HFFc6 (cell line): ENCODE results near the gene C1QL4. TPM values are rescaled to one million over a fixed set of nuclear protein-coding genes. Genes with fewer than 3 reads are reported as not detected.
"Not testable (repeated sequence)": the region's sequence is repeated elsewhere in the genome, so short reads cannot be mapped to it uniquely, and the experiment has no call there.

Experiments
- DNase-seq: peaks from one replicate; pipeline ENCODE4 v3.0.0-alpha.2; 2018
- H3K27ac Mint-ChIP-seq: 2 replicates; pipeline ENCODE4 v1.8.0; 2020; ENCODE audit warnings: mild to moderate bottlenecking, mixed read lengths
- H3K27me3 Mint-ChIP-seq: 2 replicates; pipeline ENCODE4 v1.8.0; 2021; ENCODE audit warnings: mild to moderate bottlenecking, moderate library complexity, mixed read lengths; ENCODE audit not compliant: insufficient read depth
- H3K36me3 Mint-ChIP-seq: 2 replicates; pipeline ENCODE4 v1.8.0; 2021; ENCODE audit warnings: low read depth, mixed read lengths
- H3K4me1 Mint-ChIP-seq: 2 replicates; pipeline ENCODE4 v1.8.0; 2020; ENCODE audit warnings: low read depth, mixed read lengths
- H3K4me3 Mint-ChIP-seq: 2 replicates; pipeline ENCODE4 v1.8.0; 2020; ENCODE audit warnings: mild to moderate bottlenecking, moderate library complexity, mixed read lengths
- H3K9me3 Mint-ChIP-seq: 2 replicates; pipeline ENCODE4 v1.8.0; 2020; ENCODE audit warnings: mild to moderate bottlenecking, mixed read lengths
- CTCF ChIP-seq: fragments of 200-600 bp; sonication (generic); IDR thresholded peaks from 2 replicates; pipeline ENCODE4 v1.5.0; 2021; ENCODE audit warnings: antibody characterized with exemption, mild to moderate bottlenecking
- total RNA-seq, 6 experiments: library from RNA; stranded (reverse); fragmentation: NEBNext Ultra II Directional; extraction: Animal tissue kit (Norgen Biotek cat#: 25700); gene quantifications; 2 replicates in 1 of 6; 3 replicates in 5 of 6; pipeline ENCODE4 v1.2.3, GENCODE V29; 2021

Gene C1QL4
- total RNA-seq, 6 experiments from 2014 or later: 0.14 to 0.48 (median 0.28) TPM; not detected in 1

DNA sequence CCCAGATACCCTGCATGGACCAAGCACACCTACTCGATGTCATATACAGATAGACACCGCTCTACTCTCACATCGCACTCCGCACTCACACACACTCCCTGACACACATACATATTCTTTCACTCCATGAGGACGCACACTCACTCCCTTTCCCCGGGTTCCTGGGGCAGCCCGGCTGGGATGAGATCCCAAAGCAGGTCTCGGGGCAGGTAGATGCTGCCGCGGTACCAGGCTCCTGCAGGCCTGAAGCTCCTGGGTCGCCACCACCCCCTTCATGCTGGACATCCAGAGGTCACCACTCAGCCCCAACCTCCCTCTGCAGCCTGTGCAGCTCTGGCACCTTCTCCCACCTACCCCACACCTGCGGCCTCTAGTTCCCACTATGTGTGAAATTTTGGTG is 2.3 kb downstream of the C1QL4 start:
- Mint-ChIP-seq H3K4me1 (peaks cover 13% of the 10 kb centered on the region), H3K27ac (no peak overlapping the region), H3K9me3 (no peaks in the 10 kb centered on the region), H3K27me3 (peaks cover 21% of the 10 kb centered on the region), H3K4me3 (no peak overlapping the region), H3K36me3 (no peaks in the 10 kb centered on the region; the same call in 1 of the 2 replicates)
- TF ChIP-seq CTCF: no peak
- DNase-seq: no peak

DNA sequence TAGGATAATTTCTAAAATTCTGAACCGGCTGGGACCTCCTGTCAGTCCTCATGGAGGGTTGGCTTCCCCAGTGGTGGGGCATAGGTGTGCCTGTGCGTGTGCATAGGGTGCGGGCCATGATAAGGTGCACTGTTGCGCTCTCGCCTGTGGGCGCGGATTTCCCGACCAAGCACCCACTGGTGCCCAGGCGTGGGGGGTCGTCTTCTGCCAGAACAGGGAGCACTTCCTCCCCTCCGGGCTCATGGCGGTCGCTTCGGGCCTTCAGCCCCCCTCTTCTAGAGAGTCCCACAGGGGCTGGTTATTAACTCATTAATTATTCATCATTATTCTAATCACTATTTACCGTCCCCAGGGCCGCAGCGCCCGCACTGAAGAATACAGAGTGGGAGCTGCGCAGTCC is 2.8 kb downstream of the C1QL4 start:
- Mint-ChIP-seq H3K36me3 (no peaks in the 10 kb centered on the region; the same call in 1 of the 2 replicates), H3K4me3 (no peak overlapping the region), H3K27me3 (peaks cover 21% of the 10 kb centered on the region), H3K27ac (no peak overlapping the region), H3K4me1 (peaks cover 13% of the 10 kb centered on the region), H3K9me3 (no peaks in the 10 kb centered on the region)
- TF ChIP-seq CTCF: no peak
- DNase-seq: no peak

DNA sequence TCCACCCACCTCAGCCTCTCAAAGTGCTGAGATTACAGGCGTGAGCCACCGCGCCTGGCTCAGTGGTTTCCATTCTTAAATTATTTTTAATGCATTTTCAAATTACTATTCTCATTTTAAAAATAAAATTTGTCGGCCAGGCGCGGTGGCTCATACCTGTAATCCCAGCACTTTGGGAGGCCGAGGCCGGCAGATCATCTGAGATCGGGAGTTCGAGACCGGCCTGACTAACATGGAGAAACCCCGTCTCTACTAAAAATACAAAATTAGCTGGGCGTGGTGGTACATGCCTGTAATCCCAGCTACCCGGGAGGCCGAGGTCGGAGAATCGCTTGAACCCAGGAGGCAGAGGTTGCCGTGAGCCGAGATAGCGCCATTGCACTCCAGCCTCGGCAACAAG is 3.2 kb downstream of the C1QL4 start:
- Mint-ChIP-seq H3K27me3 (peaks cover 21% of the 10 kb centered on the region), H3K4me1 (peaks cover 13% of the 10 kb centered on the region)
- H3K4me3 Mint-ChIP-seq, H3K27ac Mint-ChIP-seq, H3K9me3 Mint-ChIP-seq, DNase-seq, H3K36me3 Mint-ChIP-seq: not testable (repeated sequence)

DNA sequence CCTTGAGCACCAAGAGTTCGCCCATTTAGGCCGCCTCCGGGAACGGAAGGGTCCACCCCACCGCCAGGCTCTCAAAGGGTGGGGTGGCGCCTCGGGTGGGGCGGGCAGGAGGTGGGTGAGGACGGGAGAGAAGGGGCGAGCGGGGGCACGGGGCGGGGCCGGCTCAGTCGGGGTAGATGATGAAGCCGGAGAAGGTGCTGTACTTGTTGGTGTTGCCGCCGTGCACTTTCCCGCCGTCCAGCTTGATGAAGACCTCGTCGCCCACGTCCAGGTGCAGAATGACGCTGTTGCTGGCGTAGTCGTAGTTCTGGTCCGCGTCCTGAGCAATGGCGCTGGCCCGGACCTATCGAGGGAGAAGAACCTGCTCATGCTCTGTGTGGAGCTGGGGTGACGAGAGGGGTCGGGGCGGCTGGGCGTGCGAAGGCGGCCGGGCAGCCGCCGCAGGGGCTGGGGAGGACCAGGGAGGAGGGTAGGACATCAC is 4.1 kb downstream of the C1QL4 start:
- no peak overlapping the region for H3K4me3 Mint-ChIP-seq
- H3K9me3 Mint-ChIP-seq: no peaks in the 10 kb centered on the region

GRCh38 chr12:49332441-49332861 is 4.5 kb downstream of the C1QL4 start:
- Mint-ChIP-seq H3K36me3 (peaks cover 9% of the 10 kb centered on the region; the same call in 1 of the 2 replicates), H3K27me3 (peaks cover 21% of the 10 kb centered on the region), H3K4me1 (peaks cover 8% of the 10 kb centered on the region), H3K9me3 (no peaks in the 10 kb centered on the region), H3K27ac (no peak overlapping the region), H3K4me3 (no peak overlapping the region)
- no peak for TF ChIP-seq CTCF
- no peak for DNase-seq

More for the DNA sequence above, 4.1 kb downstream of the C1QL4 start:
- H3K27me3 Mint-ChIP-seq: peaks cover 21% of the 10 kb centered on the region
- TF ChIP-seq CTCF: no peak
- H3K27ac Mint-ChIP-seq: no peak overlapping the region
- peaks cover 13% of the 10 kb centered on the region for H3K4me1 Mint-ChIP-seq
- DNase-seq: no peak
- peaks cover 5% of the 10 kb centered on the region; the same call in 1 of the 2 replicates for H3K36me3 Mint-ChIP-seq

DNA sequence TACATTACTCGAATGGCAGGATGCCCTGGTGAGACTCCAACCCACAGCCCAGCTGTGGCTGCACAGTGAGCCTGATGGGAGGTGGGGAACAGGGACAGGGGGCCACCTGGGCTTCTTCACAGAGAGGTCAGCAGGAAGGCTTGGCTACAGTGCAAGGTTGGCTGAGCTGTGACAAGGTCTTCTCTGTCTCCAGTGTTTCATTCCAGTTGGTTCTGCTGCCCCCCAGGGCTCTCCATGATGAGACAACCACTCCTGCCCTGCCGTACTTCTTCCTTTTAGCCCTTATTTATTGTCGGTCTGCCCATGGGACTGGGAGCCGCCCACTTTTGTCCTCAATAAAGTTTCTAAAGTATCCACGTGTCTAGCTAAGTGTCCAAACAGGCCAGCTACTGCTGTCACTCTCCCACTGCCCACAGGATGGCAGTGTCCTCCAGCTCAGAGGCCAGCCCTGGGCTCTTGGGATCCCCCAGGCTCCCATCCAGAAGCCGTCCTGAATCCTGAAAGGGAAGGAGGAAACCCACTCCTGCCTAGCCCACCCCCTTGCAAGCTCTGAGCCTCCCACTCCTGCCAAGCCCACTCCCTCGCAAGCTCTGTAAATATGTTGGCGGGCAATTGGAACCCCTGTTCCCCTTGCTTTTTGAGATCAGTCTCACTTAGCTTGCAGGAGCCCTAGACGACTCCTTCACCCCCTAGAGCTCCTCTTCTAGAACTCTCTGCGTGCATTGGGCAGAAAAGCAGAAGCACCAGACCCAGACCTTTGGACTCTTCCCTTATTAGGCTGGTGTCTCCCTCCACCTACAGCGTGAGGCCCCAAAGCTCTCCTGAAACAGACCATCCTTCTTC is 5.4 kb downstream of the C1QL4 start:
- peak; percentile 63 for DNase-seq
- Mint-ChIP-seq H3K36me3 (peaks cover 9% of the 10 kb centered on the region; the same call in 1 of the 2 replicates), H3K4me1 (no peaks in the 10 kb centered on the region), H3K27me3 (peaks cover 17% of the 10 kb centered on the region), H3K4me3 (no peak overlapping the region), H3K27ac (no peak overlapping the region), H3K9me3 (no peaks in the 10 kb centered on the region)
- peak; percentile 88 for TF ChIP-seq CTCF
